ENCODE results near the gene MBD3.

Gene MBD3

GRCh38 chr19:1609103-1609396, 16.4 kb upstream of the MBD3 start:
- no peak for TF ChIP-seq CTCF (conservative IDR thresholded peaks at IDR 0.05; ENCODE audit: low read length)
- no peak for DNase-seq (ENCODE audit: low read depth)

GRCh38 chr19:1608359-1609102, 15.9 kb upstream of the MBD3 start:
- no peak for TF ChIP-seq CTCF (conservative IDR thresholded peaks at IDR 0.05; ENCODE audit: low read length)
- no peak for DNase-seq (ENCODE audit: low read depth)
- no peak overlapping the region for H3K4me3 ChIP-seq (ENCODE audit: low read length)

More at GRCh38 chr19:1609103-1609396, 16.4 kb upstream of the MBD3 start:
- H3K4me3 ChIP-seq (ENCODE audit: low read length), result no peak overlapping the region

- TF ChIP-seq CTCF (conservative IDR thresholded peaks at IDR 0.05; ENCODE audit: low read length), result no peak
- H3K4me3 ChIP-seq (ENCODE audit: low read length), result peak overlapping the region; percentile 92
- DNase-seq (ENCODE audit: low read depth), result no peak
These were observed 13.5 kb upstream of the MBD3 start for GRCh38 chr19:1606138-1606651.

DNA sequence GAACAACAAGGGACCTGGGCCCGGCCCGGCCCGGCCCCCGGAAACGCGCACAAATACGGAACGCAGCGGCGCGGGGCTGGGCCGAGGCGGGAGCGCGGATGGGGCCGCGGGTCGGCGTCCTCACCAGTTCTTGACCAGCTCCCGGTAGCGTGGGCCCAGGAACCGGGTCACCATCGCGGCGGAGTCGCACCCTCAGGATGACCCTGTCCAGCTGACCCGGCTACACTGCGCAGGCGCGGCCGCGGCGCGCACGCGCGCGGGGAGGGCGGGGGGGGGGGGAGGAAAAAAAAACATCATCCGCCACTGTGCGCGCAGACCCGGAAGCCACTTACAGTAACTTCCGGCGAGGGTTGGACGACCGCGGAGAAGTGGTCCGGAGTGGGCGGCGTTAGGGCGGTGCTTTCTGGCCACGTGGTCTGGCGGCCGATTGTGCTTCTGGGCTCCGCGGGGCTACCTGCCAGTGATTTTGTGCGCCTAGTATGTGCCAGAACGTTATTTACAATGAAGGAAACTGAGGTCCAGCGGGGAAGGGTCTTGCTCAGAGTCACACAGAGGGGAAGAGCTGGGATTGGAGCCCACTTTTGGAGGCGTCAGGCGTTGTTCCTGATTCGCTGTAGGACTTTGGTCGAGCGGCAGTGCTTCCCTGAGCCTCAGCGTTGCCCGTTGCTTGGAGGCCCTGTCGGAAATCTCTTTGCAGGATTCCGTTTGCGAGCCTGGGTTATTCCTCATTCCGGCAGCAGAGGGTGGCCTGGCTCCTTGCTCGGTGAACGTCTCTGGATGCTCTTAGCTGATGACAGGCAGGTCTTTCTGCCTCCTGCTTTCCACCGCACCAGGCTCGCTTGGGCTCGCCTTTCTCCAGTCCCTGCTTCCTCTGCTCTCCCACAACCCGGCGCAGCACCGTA, 12.8 kb upstream of the MBD3 start, which contains the start of gene UQCR11:
UQCR11 (minus strand) TSS at position 227 of the 902 bp plus-strand sequence; CDS start at position 174, 53 bp downstream.
- DNase-seq (ENCODE audit: low read depth), result peak; percentile 96
- H3K4me3 ChIP-seq (ENCODE audit: low read length), result peak within 1 kb of the TSS; percentile 92
- peak; percentile 72 for TF ChIP-seq CTCF (conservative IDR thresholded peaks at IDR 0.05; ENCODE audit: low read length)

DNA sequence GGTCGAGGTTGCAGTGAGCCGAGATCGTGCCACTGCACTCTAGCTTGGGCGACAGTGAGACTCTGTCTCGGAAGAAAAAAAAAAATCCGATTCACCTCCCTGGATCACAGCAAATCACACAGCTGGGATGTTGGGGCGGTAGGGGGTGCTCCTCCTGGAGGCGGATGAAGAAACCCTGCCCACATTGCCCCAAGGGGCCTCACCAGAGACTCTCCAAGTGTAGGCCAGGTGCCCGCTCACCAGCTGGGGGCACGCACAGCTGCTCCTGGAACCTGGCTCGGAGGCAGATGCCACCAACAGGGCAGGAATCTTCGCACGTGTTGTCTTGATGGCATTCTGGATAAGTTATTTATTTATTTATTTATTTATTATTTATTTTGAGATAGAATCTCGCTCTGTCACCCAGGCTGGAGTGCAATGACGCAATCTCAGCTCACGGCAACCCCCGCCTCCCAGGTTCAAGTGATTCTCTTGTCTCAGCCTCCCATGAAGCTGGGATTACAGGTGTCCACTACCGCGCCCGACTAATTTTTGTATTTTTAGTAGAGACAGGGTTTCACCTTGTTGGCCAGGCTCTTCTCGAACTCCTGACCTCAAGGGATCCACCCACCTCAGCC, 9.5 kb upstream of the MBD3 start:
- no peak for TF ChIP-seq CTCF (conservative IDR thresholded peaks at IDR 0.05; ENCODE audit: low read length)
- DNase-seq (ENCODE audit: low read depth), result no peak
- H3K4me3 ChIP-seq (ENCODE audit: low read length), result no peak overlapping the region

GRCh38 chr19:1601613-1602064, 9.0 kb upstream of the MBD3 start:
- H3K4me3 ChIP-seq (ENCODE audit: low read length), result no peak overlapping the region
- TF ChIP-seq CTCF (conservative IDR thresholded peaks at IDR 0.05; ENCODE audit: low read length), result 0 out of 2 replicates have a peak, but pooled peaks have one; percentile 10
- no peak for DNase-seq (ENCODE audit: low read depth)
